Body of pancreas (tissue), 4 donors: ENCODE results near the gene NSMCE1. TPM values are rescaled to one million over a fixed set of nuclear protein-coding genes. Genes with fewer than 3 reads are reported as not detected.
"Not testable (repeated sequence)": the region's sequence is repeated elsewhere in the genome, so short reads cannot be mapped to it uniquely, and the experiment has no call there.

Experiments used
- ATAC-seq: fragments of 150-250 bp; one replicate; pipeline ENCODE4 v1.9.1; 2016
- DNase-seq, 4 donors: peaks; one replicate each; pipeline ENCODE4 v3.0.0-alpha.2; 2019
- H3K27ac ChIP-seq, 4 donors: fragments of 200-600 bp; sonication (generic); 1 replicate in 3 of 4; 2 replicates in 1 of 4; pipeline versions ENCODE4 v1.5.1 to v1.6.1; 2016 to 2019; ENCODE audit warnings: mild to moderate bottlenecking in 1 of 4, mixed read lengths in 1 of 4, moderate library complexity in 1 of 4
- H3K27me3 ChIP-seq, 2 donors: fragments of 200-600 bp; sonication (generic); one replicate each; pipeline ENCODE4 v1.6.0; 2016; ENCODE audit warnings: mild to moderate bottlenecking in 1 of 2
- H3K36me3 ChIP-seq, 2 donors: fragments of 200-600 bp; sonication (generic); replicated peaks in 1 of 2; 2 replicates each; pipeline ENCODE4 v1.5.1; 2016; ENCODE audit warnings: low read depth in 2 of 2; ENCODE audit not compliant: insufficient read depth in 1 of 2
- H3K4me1 ChIP-seq: fragments of 200-600 bp; sonication (generic); one replicate; pipeline ENCODE4 v1.6.0; 2016
- H3K4me3 ChIP-seq, 2 donors: fragments of 200-600 bp; sonication (generic); 1 replicate in 1 of 2; 2 replicates in 1 of 2; pipeline ENCODE4 v1.5.1; 2016 to 2019
- H3K9me3 ChIP-seq, 3 donors: fragments of 200-600 bp; sonication (generic); 1 replicate in 2 of 3; 2 replicates in 1 of 3; pipeline ENCODE4 v1.5.1; 2016
- POLR2A ChIP-seq, 3 donors: fragments of 450-650 bp; IDR thresholded peaks; one replicate each; pipeline ENCODE4 v1.6.1; 2016; ENCODE audit warnings: antibody characterized with exemption in 3 of 3, mild to moderate bottlenecking in 2 of 3
- WGBS, 2 donors: methylation state at CpG; one replicate each; pipeline ENCODE4 v1.1.5; 2017; 5-methylcytosine and 5-hydroxymethylcytosine counted together
- intact Hi-C: fragments of 100-400 bp; cut with DNase I; formaldehyde crosslinking; loops from one replicate; pipeline ENCODE4 v1.15.1; 2023
- total RNA-seq, 2 donors: library from RNA; depleted of rRNA; stranded (reverse); fragments of >200 nt; gene quantifications; one replicate each; pipeline ENCODE4 v1.1.0, GENCODE V29; 2016
- TF ChIP-seq, protein P1 (sequence below), 7 experiments: fragments of 450-650 bp in 4 of 7; fragments of 200-600 bp in 3 of 7; sonication (generic) in 3 of 7; IDR thresholded peaks; one replicate each; pipeline ENCODE4 v1.5.1; 2016 to 2019; ENCODE audit warnings: antibody characterized with exemption in 7 of 7

Gene NSMCE1
- total RNA-seq, 2 donors from 2014 or later: 20.1 to 29.1 TPM

DNA sequence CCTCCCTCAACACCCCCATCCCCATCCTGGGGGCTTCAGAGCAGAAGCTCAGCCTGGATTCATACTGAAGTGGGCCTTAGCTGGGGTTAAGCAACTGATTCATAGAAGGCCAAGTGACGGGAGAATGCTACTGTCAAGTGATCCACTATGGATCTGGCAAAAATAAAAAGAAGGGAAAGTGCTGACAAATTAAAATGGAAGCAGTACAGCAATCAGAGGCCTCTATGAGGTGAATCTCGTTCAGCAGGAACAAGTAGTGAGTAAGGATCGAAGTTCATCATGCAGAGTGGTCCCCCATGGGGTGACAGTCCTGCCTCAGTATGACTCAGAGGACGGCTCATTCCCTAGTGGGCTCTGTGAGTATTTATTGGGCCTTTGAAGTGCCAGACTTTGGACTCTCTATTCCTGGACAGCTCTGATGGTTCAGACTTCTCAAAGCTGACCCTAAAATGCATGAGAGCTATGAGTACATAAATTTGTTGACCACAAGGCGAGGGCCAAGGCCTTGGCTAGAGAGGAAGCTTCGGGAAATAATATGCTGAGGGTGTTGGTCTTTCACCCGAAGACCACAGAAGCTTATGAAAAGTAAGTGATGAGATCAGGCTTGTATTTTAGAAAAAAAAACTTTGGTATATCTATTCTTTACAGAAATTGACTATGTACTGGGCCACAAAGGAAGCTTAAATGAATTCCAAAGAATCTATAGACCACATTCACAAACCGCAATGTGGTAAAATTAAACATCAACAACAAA is 5.3 kb upstream of the NSMCE1 start:
- TF ChIP-seq POLR2A (IDR thresholded peaks at IDR 0.05): no peak
- TF ChIP-seq, protein P1, sequence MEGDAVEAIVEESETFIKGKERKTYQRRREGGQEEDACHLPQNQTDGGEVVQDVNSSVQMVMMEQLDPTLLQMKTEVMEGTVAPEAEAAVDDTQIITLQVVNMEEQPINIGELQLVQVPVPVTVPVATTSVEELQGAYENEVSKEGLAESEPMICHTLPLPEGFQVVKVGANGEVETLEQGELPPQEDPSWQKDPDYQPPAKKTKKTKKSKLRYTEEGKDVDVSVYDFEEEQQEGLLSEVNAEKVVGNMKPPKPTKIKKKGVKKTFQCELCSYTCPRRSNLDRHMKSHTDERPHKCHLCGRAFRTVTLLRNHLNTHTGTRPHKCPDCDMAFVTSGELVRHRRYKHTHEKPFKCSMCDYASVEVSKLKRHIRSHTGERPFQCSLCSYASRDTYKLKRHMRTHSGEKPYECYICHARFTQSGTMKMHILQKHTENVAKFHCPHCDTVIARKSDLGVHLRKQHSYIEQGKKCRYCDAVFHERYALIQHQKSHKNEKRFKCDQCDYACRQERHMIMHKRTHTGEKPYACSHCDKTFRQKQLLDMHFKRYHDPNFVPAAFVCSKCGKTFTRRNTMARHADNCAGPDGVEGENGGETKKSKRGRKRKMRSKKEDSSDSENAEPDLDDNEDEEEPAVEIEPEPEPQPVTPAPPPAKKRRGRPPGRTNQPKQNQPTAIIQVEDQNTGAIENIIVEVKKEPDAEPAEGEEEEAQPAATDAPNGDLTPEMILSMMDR (IDR thresholded peaks at IDR 0.05): no peak
- 70 to 82% methylated on average over 7 to 8 of the region's 8 CpGs for WGBS, 2 donors
- Histone ChIP-seq H3K4me1 (peaks cover 14% of the 10 kb centered on the region), H3K4me3 (no peak overlapping the region), H3K36me3 (no peaks in the 10 kb centered on the region), H3K27me3 (no peaks in the 10 kb centered on the region), H3K9me3 (no peaks in the 10 kb centered on the region), H3K27ac (no peak overlapping the region)
- DNase-seq: no peak
- no peak for ATAC-seq
- intact Hi-C loops: no loop called here

DNA sequence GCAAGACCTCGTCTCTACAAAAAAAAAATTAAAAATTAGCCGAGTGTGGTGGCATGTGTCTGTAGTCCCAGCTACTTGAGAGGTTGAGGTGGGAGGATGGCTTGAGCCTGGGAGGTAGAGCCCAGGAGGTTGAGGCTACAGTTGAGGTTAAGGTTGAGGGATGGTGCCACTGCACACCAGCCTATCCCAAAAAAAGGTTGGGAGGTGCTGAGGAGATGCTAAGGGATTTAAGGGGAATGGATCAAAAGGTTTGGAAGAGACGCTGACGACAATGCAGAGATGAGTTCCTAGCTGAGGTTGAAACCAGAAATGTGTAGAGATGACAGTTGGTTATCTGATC is 4.7 kb upstream of the NSMCE1 start:
- DNase-seq (no peak), ATAC-seq (no peak)
- TF ChIP-seq POLR2A (IDR thresholded peaks at IDR 0.05): no peak
- TF ChIP-seq, protein P1 (IDR thresholded peaks at IDR 0.05): no peak
- H3K4me1 ChIP-seq: peaks cover 14% of the 10 kb centered on the region
- no peaks in the 10 kb centered on the region for H3K9me3 ChIP-seq
- intact Hi-C loops: no loop called here
- H3K4me3 ChIP-seq: no peak overlapping the region
- no peaks in the 10 kb centered on the region for H3K27me3 ChIP-seq
- H3K36me3 ChIP-seq: no peaks in the 10 kb centered on the region
- H3K27ac ChIP-seq: no peak overlapping the region
- WGBS, 2 donors: 88 to 98% methylated on average over 4 of the region's 4 CpGs

GRCh38 chr16:27272697-27273096 is 4.1 kb upstream of the NSMCE1 start:
- ATAC-seq, H3K36me3 ChIP-seq, H3K27ac ChIP-seq, intact Hi-C loops, H3K4me3 ChIP-seq, H3K9me3 ChIP-seq, DNase-seq, H3K27me3 ChIP-seq: not testable (repeated sequence)
- 96 to 98% methylated on average over 7 of the region's 7 CpGs for WGBS, 2 donors
- H3K4me1 ChIP-seq: peaks cover 18% of the 10 kb centered on the region

DNA sequence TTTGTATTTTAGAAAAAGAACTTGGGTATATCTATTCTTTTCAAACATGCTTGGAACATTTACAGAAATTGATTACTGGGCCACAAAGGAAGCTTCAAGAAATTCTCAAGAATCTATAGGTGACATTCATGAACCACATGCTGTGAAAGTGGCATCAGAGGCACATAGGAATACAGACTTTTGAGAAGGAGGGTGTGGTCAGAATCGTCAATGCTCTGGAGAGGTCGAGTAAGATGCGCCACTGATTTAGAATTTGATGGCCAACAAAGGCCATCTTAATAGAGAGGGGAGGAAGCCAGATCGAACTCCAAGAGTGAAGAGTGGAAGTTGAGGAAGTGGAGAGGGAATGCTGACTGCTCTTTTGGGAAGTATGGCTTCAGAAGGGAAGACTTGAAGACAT is 3.5 kb upstream of the NSMCE1 start:
- Histone ChIP-seq H3K27me3 (no peaks in the 10 kb centered on the region), H3K9me3 (no peaks in the 10 kb centered on the region), H3K27ac (no peak overlapping the region), H3K4me3 (no peak overlapping the region), H3K4me1 (peaks cover 23% of the 10 kb centered on the region), H3K36me3 (no peaks in the 10 kb centered on the region)
- no peak for ATAC-seq
- no peak for TF ChIP-seq POLR2A (IDR thresholded peaks at IDR 0.05)
- TF ChIP-seq, protein P1 (IDR thresholded peaks at IDR 0.05): no peak
- 86 to 93% methylated on average over 4 of the region's 4 CpGs for WGBS, 2 donors
- intact Hi-C loops: no loop called here
- no peak for DNase-seq

DNA sequence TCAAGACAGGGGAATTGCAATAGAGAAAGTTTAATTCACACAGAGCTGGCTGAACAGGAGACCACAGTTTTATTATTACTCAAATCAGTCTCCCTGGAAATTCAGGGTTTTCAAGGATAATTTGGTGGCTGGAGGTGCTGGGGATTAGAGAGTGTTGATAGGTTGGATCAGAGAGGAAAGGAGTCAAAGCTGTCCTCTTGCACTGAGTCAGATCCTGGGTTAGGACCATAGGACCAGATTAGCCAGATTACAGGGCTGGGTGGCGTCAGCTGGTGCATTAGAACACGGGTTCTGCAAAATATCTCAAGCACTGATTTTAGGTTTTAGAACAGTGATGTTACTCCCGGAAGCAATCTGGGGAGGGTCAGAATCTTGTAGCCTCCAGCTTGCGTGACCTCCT is 1.8 kb upstream of the NSMCE1 start:
- Histone ChIP-seq H3K4me3 (no peak overlapping the region), H3K27ac (no peak overlapping the region), H3K36me3 (no peaks in the 10 kb centered on the region), H3K9me3 (no peaks in the 10 kb centered on the region), H3K4me1 (peaks cover 23% of the 10 kb centered on the region), H3K27me3 (no peaks in the 10 kb centered on the region)
- WGBS, 2 donors: 91 to 96% methylated on average over 4 of the region's 4 CpGs
- no peak for DNase-seq
- intact Hi-C loops: no loop called here
- TF ChIP-seq, protein P1 (IDR thresholded peaks at IDR 0.05): no peak
- ATAC-seq: no peak
